ENCODE measurements around the gene OR52N5.

The OR52N5 gene

DNA sequence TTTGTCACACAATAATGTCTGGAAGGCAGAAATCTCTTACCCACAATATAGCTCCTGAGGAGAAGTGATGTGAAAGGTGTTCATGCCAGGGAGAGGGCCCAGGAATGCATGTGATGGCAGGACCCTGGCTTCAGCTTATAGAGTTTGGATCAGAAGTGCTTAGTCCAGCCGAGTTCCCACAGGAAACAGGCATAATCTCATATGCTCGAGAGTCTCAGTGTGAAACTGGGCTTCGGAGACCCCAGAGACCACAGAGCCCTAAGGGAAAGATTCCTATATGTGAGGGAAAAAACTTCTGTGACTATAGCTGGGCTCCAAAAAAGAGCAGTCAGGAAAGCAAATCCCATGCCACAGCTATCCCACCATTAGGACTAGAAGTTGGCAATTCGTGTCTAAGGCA, at the start of gene OR52N5:
Gene OR52N5 (minus strand): TSS at position 101 of the 400 bp plus-strand sequence. CDS start 4,721 bp downstream, outside the sequence.
- no peak for DNase-seq (ENCODE audit: low read depth in 3 of 3)

GRCh38 chr11:5831196-5831829, 48.2 kb upstream of the OR52N5 start:
- DNase-seq (ENCODE audit: low read depth in 3 of 3), result no peak

DNA sequence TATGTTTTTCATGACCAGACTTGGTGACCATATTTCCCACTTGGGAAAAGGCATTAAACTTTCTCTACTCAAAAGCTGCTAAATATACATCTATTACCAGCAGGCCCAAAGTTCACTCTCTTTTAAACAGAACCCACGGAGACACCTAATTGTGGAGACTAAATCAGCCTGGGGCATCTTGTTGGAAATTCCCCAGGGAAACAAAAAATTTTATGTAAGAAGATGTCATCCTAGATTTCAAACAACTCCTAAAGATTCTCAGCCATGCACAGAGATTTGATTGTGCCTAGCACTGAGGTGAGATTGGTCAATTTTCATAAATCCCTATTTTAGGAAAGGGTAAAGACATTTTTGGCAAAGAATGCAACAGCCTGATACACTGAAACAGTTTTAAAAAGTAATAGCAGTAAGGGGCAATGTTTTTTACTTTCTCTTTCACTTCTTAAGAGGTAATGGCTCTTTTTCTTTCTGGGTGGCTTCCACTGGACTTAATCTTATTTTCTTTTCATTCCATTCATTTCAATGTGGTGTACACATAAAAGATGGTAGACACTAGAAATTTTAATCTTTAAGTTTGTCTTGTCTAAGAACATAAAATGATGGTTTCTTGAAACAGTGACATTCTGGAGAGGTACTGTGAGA, 35.2 kb upstream of the OR52N5 start:
- DNase-seq (ENCODE audit: low read depth in 3 of 3), result no peak

DNA sequence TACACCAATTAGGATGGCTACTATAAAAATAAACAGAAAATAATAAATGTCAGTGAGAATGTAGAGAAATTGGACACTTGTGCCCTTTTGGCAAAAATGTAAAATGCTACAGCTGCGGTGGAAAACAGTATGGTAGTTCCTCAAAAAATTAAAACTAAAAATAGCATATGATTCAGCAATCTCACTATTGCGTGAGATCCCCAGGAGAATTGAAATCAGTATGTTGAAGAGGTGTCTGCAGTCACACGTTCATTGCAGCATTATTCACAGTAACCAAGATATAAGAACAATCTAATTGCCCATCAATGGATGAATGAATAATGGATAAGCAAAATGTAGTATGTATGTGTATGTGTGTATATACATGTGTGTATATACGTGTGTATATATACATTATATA, 32.4 kb upstream of the OR52N5 start:
- DNase-seq (ENCODE audit: low read depth in 3 of 3), result no peak

GRCh38 chr11:5809905-5810795, 27.0 kb upstream of the OR52N5 start:
- DNase-seq (ENCODE audit: low read depth in 3 of 3), result no peak

- no peak for DNase-seq (ENCODE audit: low read depth in 3 of 3)
Measured at GRCh38 chr11:5809122-5809519, 26.0 kb upstream of the OR52N5 start.

DNA sequence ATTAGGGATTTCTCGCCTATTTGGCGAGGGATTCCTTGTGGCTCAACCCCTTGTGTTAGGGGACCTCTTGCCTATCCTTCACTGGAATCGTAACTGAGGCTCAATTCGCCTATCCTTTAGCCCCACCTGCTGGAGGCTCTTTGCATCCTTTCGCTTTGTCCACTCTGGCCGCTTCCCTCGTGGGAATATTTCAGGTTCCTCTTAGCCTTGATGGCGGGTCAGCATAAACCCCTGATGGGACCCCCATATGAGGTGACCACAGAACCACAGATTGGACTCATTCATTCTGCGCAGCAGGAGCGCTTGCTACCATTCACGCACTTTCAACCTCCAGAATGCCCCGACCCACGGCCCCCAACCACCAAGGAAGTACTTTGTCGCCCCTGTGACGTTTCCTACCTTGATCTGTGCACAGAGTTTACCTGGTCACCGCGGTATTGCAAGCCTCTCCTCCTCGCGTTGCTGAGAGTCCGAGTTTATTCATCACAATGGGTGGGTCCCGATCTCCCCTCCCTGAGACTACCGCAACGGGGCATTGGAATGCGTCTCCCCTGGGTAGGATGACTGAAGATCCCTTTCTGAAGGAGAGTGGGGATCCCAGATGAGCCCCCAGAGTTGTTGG, 25.5 kb upstream of the OR52N5 start, which contains the start of gene OR52N2:
Gene OR52N2 (plus strand): TSS at position 425 of the 622 bp plus-strand sequence. CDS start 11,412 bp downstream, outside the sequence.
- peak; percentile 33 to 64 (median 51) for DNase-seq (ENCODE audit: low read depth in 3 of 3)

- DNase-seq (ENCODE audit: low read depth in 3 of 3), result no peak
Measured at GRCh38 chr11:5807580-5807979, 24.4 kb upstream of the OR52N5 start.

- no peak for DNase-seq (ENCODE audit: low read depth in 3 of 3)
Measured at GRCh38 chr11:5803982-5804381, 20.8 kb upstream of the OR52N5 start.

DNA sequence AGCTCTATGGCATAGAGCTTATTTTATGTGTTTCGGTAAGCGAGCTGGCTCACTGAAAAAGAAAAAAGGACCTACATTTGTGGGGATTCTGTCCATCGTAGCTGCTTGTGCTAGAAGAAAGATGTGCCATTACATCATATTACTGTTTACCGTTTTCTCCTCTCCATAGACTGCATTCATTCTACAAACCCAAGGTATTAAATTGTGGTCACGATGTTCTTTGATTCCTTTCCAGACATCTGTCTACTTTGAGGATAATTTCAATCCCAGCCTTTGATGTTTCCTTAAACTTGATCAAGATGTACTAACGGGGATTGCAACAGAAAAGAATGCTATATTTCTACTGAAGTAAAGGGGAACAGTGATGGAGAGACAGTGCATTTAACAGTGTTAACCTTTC, 13.4 kb upstream of the OR52N5 start:
- DNase-seq (ENCODE audit: low read depth in 3 of 3), result no peak

DNA sequence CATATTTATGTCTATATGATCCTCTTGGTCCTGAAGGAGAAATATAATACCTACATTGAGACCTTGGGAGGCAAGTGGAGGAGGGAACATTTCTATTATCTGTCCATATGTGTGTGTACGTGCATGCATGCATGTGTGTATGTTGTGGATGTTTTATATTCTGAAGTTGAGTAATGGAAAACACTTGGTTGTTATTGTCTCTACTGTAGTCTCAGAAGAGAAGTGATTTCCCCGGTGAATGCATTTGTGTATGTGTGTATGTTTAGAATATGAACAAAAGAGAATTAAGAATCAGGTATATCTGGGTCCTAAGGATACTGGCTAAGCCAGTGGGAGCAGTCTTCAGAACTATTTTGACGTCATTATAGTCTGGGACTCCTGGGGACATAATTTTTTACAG, 8.0 kb upstream of the OR52N5 start, which contains the start of gene OR52N1:
Gene OR52N1 (minus strand): TSS at position 101 of the 400 bp plus-strand sequence. CDS start 2,449 bp downstream, outside the sequence.
- no peak for DNase-seq (ENCODE audit: low read depth in 3 of 3)

- DNase-seq (ENCODE audit: low read depth in 3 of 3), result no peak
Measured at GRCh38 chr11:5767056-5767455, 16.1 kb downstream of the OR52N5 start.

DNA sequence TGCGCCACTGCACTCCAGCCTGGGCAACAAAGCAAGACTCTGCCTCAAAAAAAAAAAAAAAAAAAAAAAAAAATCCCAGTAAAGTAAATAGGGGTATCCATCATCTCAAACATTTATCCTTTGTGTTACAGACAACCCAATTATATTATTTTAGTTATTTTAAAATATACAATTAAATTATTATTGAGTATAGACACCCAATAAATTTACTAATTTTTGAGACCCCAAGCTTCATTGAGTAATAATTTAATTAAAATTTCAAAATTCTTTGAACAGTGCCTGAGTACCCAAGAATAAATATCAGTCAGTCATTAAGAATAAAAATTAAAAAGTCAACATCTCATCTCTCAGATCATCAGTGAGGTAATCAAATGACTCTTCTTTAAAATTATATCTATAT, 29.2 kb downstream of the OR52N5 start, which contains the start of gene OR52N4:
Gene OR52N4 (plus strand): TSS at position 301 of the 400 bp plus-strand sequence. CDS start 498 bp downstream, outside the sequence.
- DNase-seq (ENCODE audit: low read depth in 3 of 3), result no peak

- no peak for DNase-seq (ENCODE audit: low read depth in 3 of 3)
Measured at GRCh38 chr11:5749836-5750235, 33.3 kb downstream of the OR52N5 start.

DNA sequence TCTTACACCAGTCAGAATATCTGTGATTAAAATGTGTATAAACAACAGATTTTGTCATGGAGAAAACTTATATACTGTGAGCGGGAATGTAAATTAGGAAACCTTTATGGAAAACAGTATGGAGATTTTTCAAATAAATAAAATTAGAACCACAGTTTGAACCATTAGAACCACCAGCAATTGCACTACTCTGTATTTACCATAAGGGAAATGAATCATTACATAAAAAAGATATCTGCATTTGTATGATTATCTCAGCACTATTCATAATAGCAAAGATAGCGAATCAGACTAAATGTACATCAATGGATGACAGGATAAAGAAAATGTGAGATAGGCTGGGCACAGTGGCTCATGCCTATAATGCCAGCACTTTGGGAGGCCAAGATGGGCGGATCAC, 36.5 kb downstream of the OR52N5 start:
- no peak for DNase-seq (ENCODE audit: low read depth in 3 of 3)

DNA sequence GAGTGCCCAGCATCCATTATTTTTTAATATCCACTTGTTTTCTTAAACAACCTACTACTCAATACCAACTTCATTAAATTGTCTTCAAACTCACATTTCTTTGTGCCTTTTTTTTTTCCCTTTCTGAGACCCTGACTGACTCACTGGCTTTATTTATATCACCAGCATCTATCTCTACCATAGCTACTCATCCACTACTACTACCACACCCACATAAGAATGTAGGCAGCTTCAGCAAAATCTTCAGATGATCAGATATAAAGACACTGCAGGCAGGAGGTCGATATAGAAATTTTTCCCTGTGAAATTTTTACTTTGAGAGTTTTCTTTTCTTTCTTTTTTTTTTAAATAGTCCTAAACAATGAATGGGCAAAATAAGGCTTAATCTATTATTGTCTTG, 44.7 kb downstream of the OR52N5 start:
- no peak for DNase-seq (ENCODE audit: low read depth in 3 of 3)

DNA sequence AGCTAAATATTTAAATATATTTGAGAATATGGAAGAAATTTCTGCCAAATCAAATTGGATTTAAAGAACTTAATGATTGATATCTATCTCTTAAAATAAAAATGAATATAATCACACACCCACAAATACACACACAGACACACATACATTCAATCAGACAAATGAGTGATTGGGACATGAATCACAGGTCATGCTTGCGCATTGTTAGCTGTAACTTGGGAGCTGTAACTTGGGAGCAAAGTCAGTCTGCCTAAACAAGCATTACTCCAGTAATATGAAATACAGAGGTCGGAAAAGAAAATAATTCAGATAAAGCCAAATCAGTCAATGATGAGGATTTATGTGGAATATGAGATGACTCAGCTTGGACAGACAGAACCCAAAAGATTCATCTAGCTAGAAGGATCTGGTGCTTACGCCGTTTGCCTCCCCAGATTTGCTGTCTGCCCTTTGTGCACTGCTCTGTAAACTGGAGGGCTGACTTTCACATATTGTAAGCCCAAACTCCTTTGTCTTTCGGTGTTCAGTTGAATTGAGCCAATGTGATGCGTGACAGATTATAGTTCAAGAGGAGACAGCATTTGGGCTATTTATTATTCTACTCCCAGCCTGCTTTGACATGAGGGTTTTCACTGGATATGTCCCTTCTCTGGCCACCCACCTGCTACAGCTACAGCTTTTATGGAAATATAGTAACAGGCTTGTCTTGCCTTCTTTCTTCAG, 45.3 kb downstream of the OR52N5 start:
- no peak for DNase-seq (ENCODE audit: low read depth in 3 of 3)

DNA sequence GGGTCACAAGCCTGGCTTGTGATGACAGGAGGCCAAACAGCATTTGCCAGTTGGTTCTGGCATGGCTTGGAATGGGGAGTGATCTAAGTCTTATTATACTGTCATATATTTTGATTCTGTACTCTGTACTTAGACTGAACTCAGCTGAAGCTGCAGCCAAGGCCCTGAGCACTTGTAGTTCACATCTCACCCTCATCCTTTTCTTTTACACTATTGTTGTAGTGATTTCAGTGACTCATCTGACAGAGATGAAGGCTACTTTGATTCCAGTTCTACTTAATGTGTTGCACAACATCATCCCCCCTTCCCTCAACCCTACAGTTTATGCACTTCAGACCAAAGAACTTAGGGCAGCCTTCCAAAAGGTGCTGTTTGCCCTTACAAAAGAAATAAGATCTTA, 46.1 kb downstream of the OR52N5 start:
- DNase-seq (ENCODE audit: low read depth in 3 of 3), result no peak

- no peak for DNase-seq (ENCODE audit: low read depth in 3 of 3)
Measured at GRCh38 chr11:5736396-5736795, 46.8 kb downstream of the OR52N5 start, which contains the start of gene OR56B1. TSS of gene OR56B1 (plus strand) at chr11:5736448. CDS start at chr11:5736517, 69 bp downstream.

DNA sequence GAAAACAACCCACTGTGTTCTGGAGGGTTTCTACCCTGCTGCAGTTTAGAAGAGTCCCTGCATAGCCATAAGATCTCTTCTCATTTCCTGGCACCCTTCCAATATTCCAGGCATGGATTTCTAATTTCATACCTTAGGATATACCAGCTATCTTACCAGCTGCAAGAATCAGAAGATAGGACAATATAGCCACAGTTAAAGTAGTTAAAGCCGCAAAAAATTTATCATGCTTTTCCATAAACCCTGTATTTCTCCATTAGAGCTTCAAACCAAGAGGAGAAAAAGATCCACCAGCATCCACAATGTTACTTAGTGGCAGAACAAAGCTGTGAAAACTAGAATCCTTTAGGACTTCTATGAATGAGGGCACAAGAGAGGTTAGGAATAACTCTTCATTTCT, 55.5 kb downstream of the OR52N5 start:
- DNase-seq (ENCODE audit: low read depth in 3 of 3), result no peak

- DNase-seq (ENCODE audit: low read depth in 3 of 3), result no peak
Measured at GRCh38 chr11:5726351-5726750, 56.8 kb downstream of the OR52N5 start.

Data from stimulated activated CD4-positive, alpha-beta T cell treated with anti-CD3 and anti-CD28 coated beads, TNF-alpha, amount 100 ng/mL, for 24 hours (primary cell).